Measurements from ENCODE around the gene TMC3. TPM values are rescaled to one million over a fixed set of nuclear protein-coding genes. Genes with fewer than 3 reads are reported as not detected.

TMC3 gene
- total and polyA plus RNA-seq, 9 donors = 0.05 to 0.23 TPM; not detected in 7

DNA sequence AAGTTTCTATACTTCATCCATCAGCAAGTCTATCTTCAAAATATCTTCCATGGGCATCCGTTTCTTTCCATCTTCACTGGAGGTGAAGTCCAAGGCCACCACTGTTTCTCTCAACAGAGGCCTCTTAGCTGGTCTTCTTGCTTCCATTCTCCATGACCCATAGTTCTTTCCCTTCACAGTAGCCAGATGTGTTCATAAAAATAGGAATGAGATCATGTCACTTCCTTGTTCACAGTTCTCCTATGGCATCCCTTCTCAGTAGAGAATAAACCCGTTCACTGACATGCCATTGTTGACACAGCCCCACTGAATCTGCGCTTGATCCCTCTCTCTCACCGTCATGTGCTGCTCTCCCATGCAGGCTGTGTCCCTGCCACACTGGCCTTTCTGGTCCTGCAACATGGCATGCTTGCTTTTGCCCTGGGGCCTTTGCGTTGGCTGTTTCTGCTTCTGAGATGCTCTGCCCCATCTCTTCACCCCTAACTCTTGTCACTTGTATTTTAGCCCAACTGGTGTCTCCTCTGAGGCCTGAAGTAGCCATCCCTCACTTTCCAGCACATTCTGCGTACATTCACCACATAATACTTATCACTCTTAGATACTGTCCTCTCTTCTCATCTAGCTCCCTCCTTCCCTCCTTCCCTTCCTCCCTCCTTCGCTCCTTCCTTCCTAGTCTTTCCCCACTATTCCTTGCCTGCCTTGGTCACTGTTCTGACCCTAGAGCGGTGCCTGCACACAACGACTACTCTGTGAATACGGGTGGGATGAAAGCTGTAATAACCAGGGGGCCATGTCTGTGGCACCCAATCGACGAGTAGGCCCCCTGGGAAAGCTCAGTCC is 92.0 kb downstream of the TMC3 start:
- 93 to 95% (median 94%) methylated on average over 12 of the region's 12 CpGs for WGBS, 3 donors
- Histone ChIP-seq H3K9me3 (no peaks in the 10 kb centered on the region), H3K27me3 (no peaks in the 10 kb centered on the region), H3K4me3 (no peak overlapping the region), H3K36me3 (no peaks in the 10 kb centered on the region), H3K27ac (no peak overlapping the region), H3K4me1 (ENCODE audit: insufficient read depth) (no peaks in the 10 kb centered on the region)
- intact Hi-C loops (cut with DNase I) = loop anchor here in 1 of 4 donors (10.0 kb wide), 1 partner anchor 103 kb away; no protein-coding TSS in a partner anchor
- no peak for TF ChIP-seq EP300 (IDR thresholded peaks at IDR 0.05)
- TF ChIP-seq, protein P1, sequence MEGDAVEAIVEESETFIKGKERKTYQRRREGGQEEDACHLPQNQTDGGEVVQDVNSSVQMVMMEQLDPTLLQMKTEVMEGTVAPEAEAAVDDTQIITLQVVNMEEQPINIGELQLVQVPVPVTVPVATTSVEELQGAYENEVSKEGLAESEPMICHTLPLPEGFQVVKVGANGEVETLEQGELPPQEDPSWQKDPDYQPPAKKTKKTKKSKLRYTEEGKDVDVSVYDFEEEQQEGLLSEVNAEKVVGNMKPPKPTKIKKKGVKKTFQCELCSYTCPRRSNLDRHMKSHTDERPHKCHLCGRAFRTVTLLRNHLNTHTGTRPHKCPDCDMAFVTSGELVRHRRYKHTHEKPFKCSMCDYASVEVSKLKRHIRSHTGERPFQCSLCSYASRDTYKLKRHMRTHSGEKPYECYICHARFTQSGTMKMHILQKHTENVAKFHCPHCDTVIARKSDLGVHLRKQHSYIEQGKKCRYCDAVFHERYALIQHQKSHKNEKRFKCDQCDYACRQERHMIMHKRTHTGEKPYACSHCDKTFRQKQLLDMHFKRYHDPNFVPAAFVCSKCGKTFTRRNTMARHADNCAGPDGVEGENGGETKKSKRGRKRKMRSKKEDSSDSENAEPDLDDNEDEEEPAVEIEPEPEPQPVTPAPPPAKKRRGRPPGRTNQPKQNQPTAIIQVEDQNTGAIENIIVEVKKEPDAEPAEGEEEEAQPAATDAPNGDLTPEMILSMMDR (IDR thresholded peaks at IDR 0.05) = no peak
- TF ChIP-seq POLR2A (IDR thresholded peaks at IDR 0.05) = no peak
- no peak for DNase-seq

DNA sequence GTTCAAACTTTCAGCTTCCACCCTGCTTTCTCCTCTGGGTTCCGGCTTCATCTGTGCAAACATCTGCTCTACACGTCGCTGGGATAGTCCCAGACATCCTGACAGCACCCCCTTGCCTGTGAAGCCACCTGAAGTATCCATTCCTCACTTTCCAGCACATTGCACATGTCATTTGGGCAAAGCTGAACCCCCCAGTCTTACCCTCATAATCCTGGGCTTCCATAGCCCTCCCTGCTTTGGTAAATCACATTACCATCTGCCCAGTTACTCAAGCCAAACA is 92.6 kb downstream of the TMC3 start:
- no peak overlapping the region for H3K27ac ChIP-seq
- H3K9me3 ChIP-seq = no peaks in the 10 kb centered on the region
- TF ChIP-seq EP300 (IDR thresholded peaks at IDR 0.05) = no peak
- TF ChIP-seq, protein P1 (IDR thresholded peaks at IDR 0.05) = no peak
- no peak for TF ChIP-seq POLR2A (IDR thresholded peaks at IDR 0.05)
- intact Hi-C loops (cut with DNase I) = loop anchor here in 1 of 4 donors (10.0 kb wide), 1 partner anchor 103 kb away; no protein-coding TSS in a partner anchor
- H3K36me3 ChIP-seq = no peaks in the 10 kb centered on the region
- 93 to 97% (median 95%) methylated on average over 3 of the region's 3 CpGs for WGBS, 3 donors
- H3K4me3 ChIP-seq = no peak overlapping the region
- no peak for DNase-seq
- no peaks in the 10 kb centered on the region for H3K27me3 ChIP-seq
- no peaks in the 10 kb centered on the region for H3K4me1 ChIP-seq (ENCODE audit: insufficient read depth)

Other genes with a start within 250 kb of the TMC3 start
- gene CFAP161, start 239.9 kb downstream of the TMC3 start, total RNA-seq = 1 to 10 TPM in 2 of 7 donors, under 1 TPM in 4, not detected in 1; 0.23 to 6.0 (median 0.58) TPM
- under 1 TPM; 0.15 to 0.97 TPM for gene CFAP161, start 239.9 kb downstream of the TMC3 start, polyA plus RNA-seq
- gene IL16, start 177.3 kb downstream of the TMC3 start, total RNA-seq = 10 to 100 TPM in 1 of 7 donors, 1 to 10 TPM in 6; 1.8 to 11.6 (median 9.0) TPM
- gene IL16, start 177.3 kb downstream of the TMC3 start, polyA plus RNA-seq = 10 to 100 TPM in 1 of 2 donors, 1 to 10 TPM in 1; 3.3 to 16.5 TPM
- gene STARD5, start 50.1 kb downstream of the TMC3 start, total RNA-seq = 1 to 10 TPM; 3.8 to 8.6 (median 6.1) TPM
- 1 to 10 TPM; 6.3 to 9.4 TPM for gene STARD5, start 50.1 kb downstream of the TMC3 start, polyA plus RNA-seq